ENCODE results near the gene GRIN2A.
"Not testable (repeated sequence)": the region's sequence is repeated elsewhere in the genome, so short reads cannot be mapped to it uniquely, and the experiment has no call there.

GRIN2A gene

DNA sequence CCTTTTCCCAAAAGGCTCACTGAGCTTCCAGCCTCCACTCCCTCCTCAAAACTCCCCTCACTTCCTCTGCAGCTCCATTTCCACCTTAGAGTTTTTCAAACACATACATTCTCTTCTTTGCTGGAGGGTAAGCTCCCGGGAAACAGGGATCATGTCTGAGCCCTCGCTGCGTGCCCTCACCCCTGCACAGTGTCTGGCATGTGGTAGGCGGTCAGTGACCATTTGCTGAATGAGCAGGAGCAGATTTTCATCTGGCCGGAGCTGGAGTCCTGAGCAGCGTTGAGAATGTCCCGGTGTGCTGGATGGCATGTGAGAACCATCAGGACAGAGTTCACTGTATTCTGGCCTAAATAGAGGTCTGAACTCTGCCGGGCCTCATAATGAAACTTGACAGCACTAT is 274.5 kb downstream of the GRIN2A start:
- no peak overlapping the region for H3K4me3 ChIP-seq (ENCODE audit: low read length)
- DNase-seq (ENCODE audit: low read depth, low spot score) = no peak

DNA sequence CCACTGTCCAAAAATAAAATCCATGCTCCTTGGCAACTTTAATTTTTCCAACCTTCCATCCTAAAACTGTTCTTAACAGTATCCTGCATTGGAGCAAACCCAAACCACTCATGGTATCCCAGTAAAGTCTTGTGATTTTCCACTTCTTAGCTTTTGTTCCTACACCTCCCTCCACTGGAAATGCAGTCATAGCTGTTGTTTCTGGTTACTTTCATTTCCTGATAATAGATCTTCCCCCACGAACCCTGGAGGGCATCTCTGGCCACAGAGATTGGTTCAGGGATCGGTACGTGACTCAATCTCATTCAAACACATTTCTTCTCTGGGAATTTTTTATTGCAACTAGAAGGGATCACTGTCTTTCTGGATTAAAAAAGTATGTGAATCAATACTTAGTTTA is 276.0 kb downstream of the GRIN2A start:
- no peak for DNase-seq (ENCODE audit: low read depth, low spot score)
- H3K4me3 ChIP-seq (ENCODE audit: low read length) = no peak overlapping the region

DNA sequence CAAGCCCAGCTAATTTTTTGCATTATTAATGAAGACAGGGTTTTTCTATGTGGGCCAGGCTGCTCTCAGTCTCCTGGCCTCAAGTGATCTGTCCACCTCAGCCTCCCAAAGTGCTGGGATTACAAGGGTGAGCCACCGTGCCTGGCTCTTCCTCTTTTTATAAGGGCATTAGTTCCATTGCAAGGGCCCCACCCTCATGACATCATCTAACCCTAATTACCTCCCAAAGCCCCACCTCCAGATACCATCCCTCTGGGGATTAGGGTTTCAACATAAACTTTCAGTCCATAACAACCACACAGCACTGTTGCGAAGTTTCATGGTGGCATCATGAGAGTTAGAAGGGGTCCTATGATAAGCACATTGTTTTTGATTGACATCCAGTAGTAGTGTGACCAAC is 277.7 kb downstream of the GRIN2A start:
- no peak overlapping the region for H3K4me3 ChIP-seq (ENCODE audit: low read length)
- no peak for DNase-seq (ENCODE audit: low read depth, low spot score)

DNA sequence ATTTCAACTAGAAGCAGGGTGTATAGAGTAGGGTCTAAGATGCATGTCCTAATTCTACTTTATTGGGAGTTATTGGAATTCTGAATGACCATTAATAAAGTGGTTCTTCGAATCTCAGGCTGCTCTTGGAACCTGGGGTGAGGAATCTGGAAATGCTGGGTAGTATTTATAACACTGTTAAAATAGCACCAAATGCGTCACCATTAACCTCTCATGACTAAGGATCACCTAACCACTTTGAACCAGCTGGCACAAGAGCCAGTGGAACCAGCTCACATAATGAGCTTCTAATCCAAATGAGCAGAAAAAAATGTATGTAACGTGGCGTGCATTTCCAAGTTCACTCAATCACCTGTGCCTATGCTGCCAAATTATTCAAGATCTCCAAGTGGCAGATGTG is 281.7 kb downstream of the GRIN2A start:
- no peak overlapping the region for H3K4me3 ChIP-seq (ENCODE audit: low read length)
- no peak for DNase-seq (ENCODE audit: low read depth, low spot score)

DNA sequence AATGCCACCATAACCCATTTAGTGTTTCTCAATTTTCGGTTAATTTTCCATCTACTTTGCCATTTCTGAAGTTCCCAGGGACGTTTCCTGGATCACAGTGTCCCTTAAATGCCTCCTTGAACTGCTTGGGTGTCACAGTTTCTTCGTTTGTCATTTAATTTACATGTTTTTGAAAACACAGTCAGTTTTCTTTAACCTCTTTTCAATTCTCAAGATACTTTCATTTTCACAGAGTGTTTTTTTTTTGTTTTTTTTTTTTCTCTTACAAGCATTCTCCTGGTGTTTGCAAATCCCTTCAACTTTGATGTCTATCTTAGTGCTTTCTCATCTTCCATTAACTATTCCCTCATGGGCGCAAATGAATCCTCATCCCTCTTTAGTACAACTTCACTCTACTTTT is 283.7 kb downstream of the GRIN2A start:
- no peak overlapping the region for H3K4me3 ChIP-seq (ENCODE audit: low read length)
- DNase-seq (ENCODE audit: low read depth, low spot score) = no peak

DNA sequence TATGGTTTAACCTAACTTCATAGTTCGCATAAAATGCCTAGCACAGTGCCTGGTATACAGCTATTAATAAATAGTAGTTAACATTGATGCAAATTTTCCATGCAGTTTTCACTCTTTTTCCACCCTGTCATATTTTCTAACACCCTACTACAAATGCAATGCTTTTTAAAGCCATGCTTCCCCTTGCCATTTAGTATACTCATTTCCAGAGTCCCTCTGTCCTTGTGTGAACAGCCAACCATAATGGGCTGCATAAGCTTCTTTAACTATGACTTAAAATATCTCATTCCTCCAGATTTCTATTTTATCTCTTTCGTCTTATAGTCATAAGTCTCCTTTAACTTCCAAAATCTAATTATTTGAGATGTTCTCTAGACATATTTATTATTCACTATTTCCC is 284.1 kb downstream of the GRIN2A start:
- DNase-seq (ENCODE audit: low read depth, low spot score) = no peak
- H3K4me3 ChIP-seq (ENCODE audit: low read length) = no peak overlapping the region

DNA sequence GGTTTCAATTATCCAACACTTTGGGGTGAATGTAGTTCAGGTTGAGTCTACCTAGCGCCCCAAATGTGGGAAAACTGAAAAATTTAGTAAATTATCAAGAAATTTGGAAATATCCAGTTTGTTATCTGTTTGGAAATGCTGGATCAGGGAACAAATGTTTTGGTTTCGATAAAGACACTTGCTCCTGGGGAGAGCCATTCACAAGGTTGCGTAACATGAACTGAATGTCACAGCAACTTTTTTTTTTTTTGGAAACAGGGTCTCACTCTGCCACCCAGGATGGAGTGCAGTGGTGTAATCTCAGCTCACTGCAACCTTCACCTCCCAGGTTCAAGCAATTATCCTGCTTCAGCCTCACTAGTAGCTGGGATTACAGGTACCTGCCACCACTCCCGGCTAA is 286.4 kb downstream of the GRIN2A start:
- no peak for DNase-seq (ENCODE audit: low read depth, low spot score)
- no peak overlapping the region for H3K4me3 ChIP-seq (ENCODE audit: low read length)

DNA sequence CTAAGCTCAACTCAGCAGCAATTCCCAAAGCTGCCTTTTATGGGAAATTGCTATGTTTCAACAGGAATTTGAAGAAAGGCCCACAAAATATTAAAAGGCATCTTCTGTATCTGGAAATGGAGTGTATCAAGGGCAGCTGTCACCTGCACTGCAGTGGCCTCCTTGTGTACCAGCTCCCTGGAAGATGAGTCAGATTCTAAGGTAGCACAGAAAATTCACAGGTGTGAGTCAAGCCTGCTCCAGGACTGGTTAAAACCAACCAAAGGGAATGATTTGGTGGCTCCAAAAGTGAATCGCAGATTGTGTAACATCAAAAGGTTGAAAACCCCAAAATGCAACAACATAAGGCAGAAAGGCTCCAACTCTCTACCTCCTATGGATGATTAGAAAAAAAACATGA is 296.4 kb downstream of the GRIN2A start:
- no peak for DNase-seq (ENCODE audit: low read depth, low spot score)
- no peak overlapping the region for H3K4me3 ChIP-seq (ENCODE audit: low read length)

DNA sequence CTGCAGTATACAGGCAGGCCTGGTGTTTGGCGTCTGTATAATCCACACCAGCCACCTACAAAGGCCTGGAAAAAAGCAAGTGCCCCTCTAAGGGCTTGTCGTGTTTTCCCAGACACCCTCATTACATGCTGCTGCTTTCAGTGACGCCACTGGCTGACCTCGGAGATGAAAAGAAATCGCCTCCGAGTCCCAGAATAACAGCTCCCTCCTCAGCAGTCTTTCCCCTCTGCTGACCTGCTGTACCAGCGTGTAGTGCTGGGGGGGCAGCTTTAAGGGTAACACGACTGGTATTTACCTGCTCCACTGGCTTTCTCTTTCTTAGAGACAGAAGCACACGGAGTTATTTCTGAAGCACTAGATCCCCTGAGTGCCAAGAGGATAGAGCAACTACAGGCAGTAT is 296.8 kb downstream of the GRIN2A start:
- H3K4me3 ChIP-seq (ENCODE audit: low read length) = no peak overlapping the region
- no peak for DNase-seq (ENCODE audit: low read depth, low spot score)

DNA sequence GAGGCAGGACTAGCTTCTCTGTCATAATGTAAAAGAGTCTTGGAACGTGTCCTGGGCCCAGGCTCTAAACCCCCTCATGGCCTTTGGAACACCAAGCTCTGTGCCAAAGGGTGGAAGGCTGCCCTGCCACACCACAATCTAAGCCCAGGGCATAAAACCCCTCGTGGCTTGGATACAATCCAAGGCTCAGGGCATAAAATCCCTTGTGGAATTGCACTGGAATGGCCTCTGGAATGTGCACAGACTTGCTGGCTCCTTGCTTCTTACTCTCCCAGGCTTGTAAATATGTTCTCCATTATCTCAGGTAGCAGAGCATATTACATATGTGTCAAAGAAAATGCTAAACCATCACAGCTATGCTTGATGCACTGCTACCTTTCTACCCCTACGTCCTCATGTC is 306.2 kb downstream of the GRIN2A start:
- H3K4me3 ChIP-seq (ENCODE audit: low read length); DNase-seq (ENCODE audit: low read depth, low spot score): not testable (repeated sequence)

DNA sequence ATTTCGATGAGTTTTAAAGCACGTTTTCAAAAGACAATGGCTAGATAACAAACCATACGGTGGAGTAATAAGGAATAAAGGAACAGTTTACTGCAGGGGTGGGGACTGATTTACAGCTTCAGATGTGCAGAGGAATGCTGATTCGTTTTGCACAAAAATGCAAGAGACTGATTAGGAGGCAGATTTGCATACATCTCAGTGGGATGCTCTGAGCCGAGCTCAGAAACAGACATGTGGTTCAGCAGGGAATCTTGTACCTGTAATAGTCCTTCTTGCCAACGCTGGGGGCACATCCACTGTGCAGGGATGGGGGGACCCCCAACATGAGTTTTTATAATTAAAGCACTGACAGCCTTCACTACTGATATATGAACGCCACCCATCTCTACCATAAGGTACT is 308.0 kb downstream of the GRIN2A start:
- H3K4me3 ChIP-seq (ENCODE audit: low read length) = no peak overlapping the region
- DNase-seq (ENCODE audit: low read depth, low spot score) = no peak

DNA sequence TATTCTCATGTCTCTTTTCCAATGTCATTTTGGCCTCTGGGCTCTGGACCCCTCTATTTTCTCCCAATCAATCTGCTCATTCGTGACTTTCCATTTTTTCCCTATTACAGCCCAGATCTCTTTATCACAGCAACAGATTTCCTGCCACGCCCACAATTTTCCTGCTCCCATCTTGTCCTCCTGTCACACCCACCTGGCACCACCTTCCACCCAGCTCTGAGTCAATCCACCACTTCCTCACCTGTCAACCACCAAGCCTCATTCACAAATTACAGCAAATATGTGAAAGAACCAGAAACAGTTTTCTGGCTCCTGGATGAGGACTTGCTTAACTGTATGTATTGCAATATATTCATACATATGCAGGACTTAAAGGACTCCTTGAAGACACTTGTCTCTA is 311.3 kb downstream of the GRIN2A start:
- DNase-seq (ENCODE audit: low read depth, low spot score) = no peak

DNA sequence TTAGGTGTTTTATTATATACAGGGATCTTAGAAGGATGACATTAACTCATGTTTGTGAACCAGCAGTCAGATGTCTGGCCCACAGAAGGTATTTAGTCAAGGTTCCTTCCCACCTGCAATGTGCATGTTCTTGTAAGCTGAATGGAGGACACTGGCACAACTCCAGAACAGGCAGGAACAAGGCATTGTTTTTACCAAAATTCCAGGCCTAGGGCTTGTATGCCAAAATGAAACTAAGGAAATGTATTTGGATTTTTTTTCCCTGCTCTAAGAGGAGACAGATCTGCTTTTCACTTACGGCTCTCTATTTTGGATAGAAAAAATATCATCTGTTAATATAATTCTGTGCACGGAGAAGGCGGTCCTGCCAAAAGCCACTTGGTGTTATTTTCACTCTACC is 312.5 kb downstream of the GRIN2A start:
- no peak overlapping the region for H3K4me3 ChIP-seq (ENCODE audit: low read length)
- DNase-seq (ENCODE audit: low read depth, low spot score) = no peak

More for the DNA sequence above, 311.3 kb downstream of the GRIN2A start:
- no peak overlapping the region for H3K4me3 ChIP-seq (ENCODE audit: low read length)

DNA sequence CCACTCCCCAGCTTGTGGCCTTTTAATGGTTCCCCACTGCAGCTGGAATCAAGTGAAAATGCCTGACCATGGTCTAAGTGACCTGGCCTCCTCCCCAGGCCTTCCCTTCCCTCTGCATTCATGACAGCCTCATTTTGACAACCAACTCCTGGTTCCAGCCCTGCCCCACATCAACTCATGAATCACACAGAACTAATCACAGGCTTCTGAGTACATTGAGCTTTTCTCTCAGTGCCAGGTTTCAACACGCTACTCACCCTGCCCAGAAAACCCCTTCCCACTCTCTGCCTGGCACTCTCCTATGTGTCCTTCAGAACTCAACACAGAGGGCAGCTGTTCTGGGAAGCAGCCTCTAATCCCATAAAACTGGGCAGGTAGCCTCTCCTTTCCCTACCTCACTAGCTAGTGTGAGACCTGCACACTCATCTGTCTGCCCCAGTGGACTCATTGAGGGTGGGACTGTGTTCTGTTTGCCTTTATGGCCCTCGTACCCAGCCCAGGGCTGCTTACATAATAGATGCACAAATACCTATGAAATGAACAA is 313.6 kb downstream of the GRIN2A start:
- DNase-seq (ENCODE audit: low read depth, low spot score) = no peak
- no peak overlapping the region for H3K4me3 ChIP-seq (ENCODE audit: low read length)

DNA sequence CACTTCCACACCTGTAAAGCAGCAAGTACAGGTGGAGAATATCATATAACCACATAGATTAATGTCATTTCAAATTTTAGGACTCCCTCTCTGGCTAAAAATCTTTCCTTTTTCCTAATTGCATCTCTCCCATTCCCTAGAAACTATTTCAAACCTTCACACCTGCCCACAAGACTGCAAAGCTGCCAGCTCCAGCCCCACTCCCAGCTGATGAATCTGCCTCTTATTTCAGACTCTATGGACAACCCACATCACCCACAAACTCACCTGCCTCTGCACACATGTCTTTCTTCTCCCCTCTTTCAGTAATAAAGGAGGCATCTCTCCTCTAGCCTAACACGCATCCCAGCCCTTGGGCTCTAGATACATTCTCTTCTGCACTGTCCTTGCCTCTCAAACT is 315.1 kb downstream of the GRIN2A start:
- DNase-seq (ENCODE audit: low read depth, low spot score) = no peak
- H3K4me3 ChIP-seq (ENCODE audit: low read length) = no peak overlapping the region

DNA sequence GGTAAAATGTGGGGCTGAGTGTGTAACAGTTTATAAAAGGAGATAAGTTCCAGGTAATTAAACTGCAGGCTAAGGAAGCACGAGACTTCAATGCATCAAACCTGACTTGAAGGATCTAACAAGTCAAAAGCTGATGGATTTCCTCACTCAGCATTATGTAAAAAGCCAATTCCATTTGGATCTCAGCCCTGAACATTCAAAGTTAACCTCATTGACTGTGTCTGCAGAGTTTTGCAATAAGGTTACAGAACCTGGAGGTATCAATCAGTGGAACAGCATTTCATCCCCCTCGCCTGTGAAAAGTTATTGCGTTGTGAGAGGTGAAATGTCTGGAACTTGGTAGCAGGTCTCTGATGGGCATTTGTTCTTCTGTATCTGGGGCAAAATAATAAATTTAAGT is 317.8 kb downstream of the GRIN2A start:
- no peak overlapping the region for H3K4me3 ChIP-seq (ENCODE audit: low read length)
- DNase-seq (ENCODE audit: low read depth, low spot score) = no peak

DNA sequence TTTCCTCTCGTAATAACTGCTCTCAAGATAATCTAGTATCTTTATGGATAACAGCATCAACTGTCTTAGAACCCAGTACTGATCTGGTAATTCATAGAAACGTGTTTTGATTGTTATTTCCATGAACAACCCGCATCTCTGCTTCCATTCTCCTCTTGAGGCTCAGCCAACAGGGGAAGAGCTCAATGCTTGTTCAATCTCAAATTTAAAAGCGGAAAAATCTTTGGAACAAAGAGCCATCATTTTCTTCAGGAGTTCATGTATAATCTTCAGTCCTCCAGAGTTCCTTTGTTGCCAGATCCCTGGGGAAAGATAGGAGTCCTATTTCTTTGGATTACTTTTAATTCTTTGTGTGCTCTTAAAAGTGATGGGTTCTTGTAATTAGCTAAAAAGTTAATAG is 319.9 kb downstream of the GRIN2A start:
- no peak for DNase-seq (ENCODE audit: low read depth, low spot score)
- no peak overlapping the region for H3K4me3 ChIP-seq (ENCODE audit: low read length)

DNA sequence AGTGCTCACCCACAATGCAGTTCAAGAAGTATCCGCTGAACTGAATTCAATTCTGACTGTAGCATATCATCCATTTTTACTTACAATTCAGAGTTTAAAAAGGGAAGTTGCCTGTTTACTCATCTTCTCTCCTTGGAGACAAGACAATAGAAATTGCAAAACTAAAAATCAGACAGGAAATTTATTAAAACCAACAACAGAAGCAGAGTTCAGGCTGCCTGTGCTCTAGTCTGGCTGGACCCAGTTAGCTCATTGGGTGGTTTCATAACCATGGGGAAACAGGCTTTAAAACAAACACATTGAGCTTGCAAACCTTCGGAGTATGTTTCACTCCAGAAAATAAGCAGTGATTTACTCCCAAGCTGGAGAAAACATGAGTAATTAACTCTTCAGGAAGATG is 321.4 kb downstream of the GRIN2A start:
- no peak overlapping the region for H3K4me3 ChIP-seq (ENCODE audit: low read length)
- no peak for DNase-seq (ENCODE audit: low read depth, low spot score)

DNA sequence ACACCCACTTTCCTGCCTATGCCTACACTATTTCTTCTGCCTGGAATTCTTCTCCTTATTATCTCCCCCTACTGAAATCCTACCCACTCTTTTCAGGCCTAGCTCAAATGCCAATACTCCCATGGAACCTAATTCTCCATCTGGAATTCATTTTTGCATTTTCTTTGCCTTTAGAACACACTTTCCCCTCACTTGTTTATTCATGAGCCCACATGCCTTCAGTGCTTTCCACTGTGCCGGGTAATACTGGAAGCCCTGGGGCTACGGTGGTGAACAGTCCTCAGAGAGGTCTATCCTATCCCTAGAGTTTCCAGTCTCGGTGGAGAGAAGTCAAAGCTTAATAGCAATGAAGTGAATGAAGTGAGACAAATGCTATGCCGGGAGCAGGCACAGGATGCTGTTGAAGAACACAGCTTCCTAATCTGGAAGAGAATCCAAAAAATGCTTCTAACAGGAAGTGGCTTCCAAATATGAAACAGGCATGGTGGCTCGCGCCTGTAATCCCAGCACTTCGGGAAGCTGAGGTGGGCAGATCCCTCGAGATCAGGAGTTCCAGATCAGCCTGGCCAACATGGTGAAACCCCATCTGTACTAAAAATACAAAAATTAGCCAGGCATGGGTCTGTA is 322.4 kb downstream of the GRIN2A start:
- DNase-seq (ENCODE audit: low read depth, low spot score) = no peak
- no peak overlapping the region for H3K4me3 ChIP-seq (ENCODE audit: low read length)

DNA sequence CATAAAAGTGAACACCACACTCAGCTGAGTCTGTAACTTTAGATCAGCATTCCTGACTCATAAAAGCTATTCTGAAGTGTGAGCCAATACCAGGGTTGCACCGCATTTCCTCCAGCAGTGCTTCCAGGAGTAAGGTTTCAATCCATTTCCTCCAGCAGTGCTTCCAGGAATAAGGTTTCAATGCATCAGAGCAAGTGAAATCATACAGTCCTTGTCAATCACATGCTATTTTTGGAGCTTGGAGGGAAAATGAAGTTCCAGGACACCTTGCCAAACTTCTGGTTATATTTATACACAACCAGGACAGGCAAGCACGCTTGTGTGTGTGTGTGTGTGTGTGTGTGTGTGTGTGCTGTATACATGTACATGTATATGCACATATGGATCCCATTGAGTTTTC is 327.6 kb downstream of the GRIN2A start:
- no peak for DNase-seq (ENCODE audit: low read depth, low spot score)
- H3K4me3 ChIP-seq (ENCODE audit: low read length) = no peak overlapping the region

DNA sequence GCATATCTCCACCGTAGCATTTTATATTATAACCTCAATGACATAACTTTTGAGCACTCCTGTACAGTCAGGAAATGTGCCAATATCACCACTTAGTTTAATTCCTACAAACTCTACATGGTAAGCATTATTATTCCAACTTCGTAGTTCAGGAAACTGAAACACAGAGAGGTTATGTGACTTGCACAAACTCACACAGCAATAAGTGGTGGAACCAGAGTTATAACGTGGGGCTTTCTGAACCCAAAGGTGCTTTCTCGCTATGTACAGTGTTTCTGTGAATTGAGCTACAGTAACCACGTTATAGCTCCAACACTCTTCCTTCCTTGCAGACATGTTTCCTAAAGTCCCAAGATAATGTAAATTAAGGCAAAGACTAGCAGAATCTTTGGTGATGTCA is 330.2 kb downstream of the GRIN2A start:
- H3K4me3 ChIP-seq (ENCODE audit: low read length) = no peak overlapping the region
- DNase-seq (ENCODE audit: low read depth, low spot score) = no peak

DNA sequence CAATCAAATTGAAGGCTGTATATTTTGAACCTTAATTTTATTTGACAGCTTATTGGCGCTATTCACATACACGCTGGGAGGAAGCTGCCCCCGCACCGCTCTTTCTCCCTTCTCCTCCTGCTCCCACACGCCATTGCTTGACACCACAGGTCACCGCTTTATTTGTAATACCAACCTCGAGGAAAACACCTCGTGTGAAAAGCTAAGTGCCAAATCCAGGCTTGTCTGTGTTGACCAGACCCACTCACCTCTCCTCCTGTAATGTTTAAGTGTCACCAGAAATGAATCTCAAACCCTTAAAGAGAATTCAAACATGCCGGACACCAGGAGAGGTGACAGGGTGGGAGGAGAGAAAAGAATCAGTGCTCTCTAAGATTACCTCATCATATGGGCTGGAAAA is 331.4 kb downstream of the GRIN2A start:
- H3K4me3 ChIP-seq (ENCODE audit: low read length) = no peak overlapping the region
- no peak for DNase-seq (ENCODE audit: low read depth, low spot score)
